NCI-H2081 (cell line): ENCODE measurements around the gene RRP36.
"Not testable (repeated sequence)": the region's sequence is repeated elsewhere in the genome, so short reads cannot be mapped to it uniquely, and the experiment has no call there.

Experiments
- DNase-seq, 2 experiments: peaks; one replicate each; lab custom pipeline; 2025; lab: John Stamatoyannopoulos, UW

Gene RRP36

GRCh38 chr6:43021270-43022047 lies at the start of gene RRP36:
TSS of gene RRP36 (plus strand) at chr6:43021623. CDS start at chr6:43021655, 32 bp downstream.
- DNase-seq: peak; percentile 61 to 79

GRCh38 chr6:42971746-42972327 lies 49.6 kb upstream of the RRP36 start:
- no peak for DNase-seq

GRCh38 chr6:42973926-42974325 lies 47.5 kb upstream of the RRP36 start:
- DNase-seq: no peak

- DNase-seq: no peak
Observed at GRCh38 chr6:42974919-42975505, 46.4 kb upstream of the RRP36 start.

- peak in 1 of 2 experiments; percentile 8 for DNase-seq
Observed at GRCh38 chr6:42978487-42978838, 43.0 kb upstream of the RRP36 start.

- DNase-seq: peak; percentile 81 to 88
Observed at GRCh38 chr6:42978839-42979522, 42.4 kb upstream of the RRP36 start, which contains the start of gene PEX6. TSS of gene PEX6 (minus strand) at chr6:42979181. CDS start at chr6:42979150, 31 bp downstream.

GRCh38 chr6:42979523-42980177 lies 41.8 kb upstream of the RRP36 start:
- DNase-seq: no peak

- DNase-seq: no peak
Observed at GRCh38 chr6:42981836-42982235, 39.6 kb upstream of the RRP36 start.

- DNase-seq: peak; percentile 98 to 99
Observed at GRCh38 chr6:42984001-42984923, 37.2 kb upstream of the RRP36 start, which contains the start of gene PPP2R5D. TSS of gene PPP2R5D (plus strand) at chr6:42984570. CDS start at chr6:42984678, 108 bp downstream.

GRCh38 chr6:42984924-42985475 lies 36.4 kb upstream of the RRP36 start:
- DNase-seq: no peak

GRCh38 chr6:42987533-42988451 lies 33.6 kb upstream of the RRP36 start:
- DNase-seq: no peak

- DNase-seq: no peak
Observed at GRCh38 chr6:42988486-42989020, 32.9 kb upstream of the RRP36 start.

GRCh38 chr6:42989923-42990322 lies 31.5 kb upstream of the RRP36 start:
- no peak for DNase-seq

GRCh38 chr6:42993445-42993844 lies 28.0 kb upstream of the RRP36 start:
- DNase-seq: no peak

GRCh38 chr6:42996513-42996912 lies 24.9 kb upstream of the RRP36 start:
- DNase-seq: no peak

- DNase-seq: not testable (repeated sequence)
Observed at GRCh38 chr6:42998205-42998604, 23.2 kb upstream of the RRP36 start.

GRCh38 chr6:43001843-43002242 lies 19.6 kb upstream of the RRP36 start:
- DNase-seq: no peak

GRCh38 chr6:43005844-43006243 lies 15.6 kb upstream of the RRP36 start:
- DNase-seq: no peak

- DNase-seq: no peak
Observed at GRCh38 chr6:43006251-43006650, 15.2 kb upstream of the RRP36 start.
